ENCODE results near the gene STARD3. TPM values are rescaled to one million over a fixed set of nuclear protein-coding genes. Genes with fewer than 3 reads are reported as not detected.

Gene STARD3
- total and polyA plus RNA-seq, 2 donors from 2014 or later, result 32.1 to 47.6 TPM

GRCh38 chr17:39607851-39608130 lies 29.2 kb upstream of the STARD3 start, which contains the start of gene NEUROD2:
Gene NEUROD2, minus strand, starts transcription at chr17:39607920. Its CDS starts 1,321 bp downstream, at chr17:39606599.
- FAIRE-seq (no peak), DNase-seq (peak in 1 of 5 donors; percentile 26)
- no peak within 1 kb of the TSS for H3K27ac ChIP-seq (ENCODE audit: low read depth in 2 of 2, low read length in 2 of 2)
- H3K9ac ChIP-seq (ENCODE audit: low read length in 3 of 3), result no peak within 1 kb of the TSS
- no peaks in the 10 kb centered on the region for H3K9me3 ChIP-seq (ENCODE audit: control insufficient read depth in 2 of 3, insufficient read depth in 1 of 3, low read length in 3 of 3)
- intact Hi-C loops (cut with DNase I), result no loop called here
- peaks cover 0 to 11% (median 0%) of the 10 kb centered on the region in 3 donors for H3K4me1 ChIP-seq (ENCODE audit: control insufficient read depth in 2 of 3, insufficient read depth in 2 of 3, low read depth in 1 of 3, low read length in 3 of 3)
- TF ChIP-seq CTCF (IDR thresholded peaks at IDR 0.05; ENCODE audit: borderline replicate concordance, extremely low read depth, insufficient read depth), result no peak
- H3K4me3 ChIP-seq (ENCODE audit: low read length in 3 of 3), result no peak within 1 kb of the TSS
- no peaks in the 10 kb centered on the region for H3K36me3 ChIP-seq (ENCODE audit: control insufficient read depth in 2 of 3, insufficient read depth in 3 of 3, low read length in 3 of 3)
- peaks cover 42% of the 10 kb centered on the region for H3K27me3 ChIP-seq (ENCODE audit: control insufficient read depth, insufficient read depth, low read length)

- peak in 1 of 5 donors; percentile 43 for DNase-seq
Measured at GRCh38 chr17:39608142-39608981, 28.6 kb upstream of the STARD3 start.

GRCh38 chr17:39609416-39610025 lies 27.4 kb upstream of the STARD3 start:
- no peak overlapping the region for H3K27ac ChIP-seq (ENCODE audit: low read depth in 2 of 2, low read length in 2 of 2)
- no peaks in the 10 kb centered on the region for H3K36me3 ChIP-seq (ENCODE audit: control insufficient read depth in 2 of 3, insufficient read depth in 3 of 3, low read length in 3 of 3)
- H3K27me3 ChIP-seq (ENCODE audit: control insufficient read depth, insufficient read depth, low read length), result peaks cover 31% of the 10 kb centered on the region
- no peak overlapping the region for H3K9ac ChIP-seq (ENCODE audit: low read length in 3 of 3)
- DNase-seq (no peak), FAIRE-seq (no peak)
- intact Hi-C loops (cut with DNase I), result no loop called here
- H3K4me1 ChIP-seq (ENCODE audit: control insufficient read depth in 2 of 3, insufficient read depth in 2 of 3, low read depth in 1 of 3, low read length in 3 of 3), result peaks cover 0 to 11% (median 0%) of the 10 kb centered on the region in 3 donors
- no peaks in the 10 kb centered on the region for H3K9me3 ChIP-seq (ENCODE audit: control insufficient read depth in 2 of 3, insufficient read depth in 1 of 3, low read length in 3 of 3)
- H3K4me3 ChIP-seq (ENCODE audit: low read length in 3 of 3), result no peak overlapping the region
- no peak for TF ChIP-seq CTCF (IDR thresholded peaks at IDR 0.05; ENCODE audit: borderline replicate concordance, extremely low read depth, insufficient read depth)

More at GRCh38 chr17:39608142-39608981, 28.6 kb upstream of the STARD3 start:
- Histone ChIP-seq H3K9me3 (ENCODE audit: control insufficient read depth in 2 of 3, insufficient read depth in 1 of 3, low read length in 3 of 3) (no peaks in the 10 kb centered on the region), H3K27me3 (ENCODE audit: control insufficient read depth, insufficient read depth, low read length) (peaks cover 36% of the 10 kb centered on the region), H3K9ac (ENCODE audit: low read length in 3 of 3) (no peak overlapping the region), H3K4me3 (ENCODE audit: low read length in 3 of 3) (no peak overlapping the region), H3K4me1 (ENCODE audit: control insufficient read depth in 2 of 3, insufficient read depth in 2 of 3, low read depth in 1 of 3, low read length in 3 of 3) (peaks cover 0 to 11% (median 0%) of the 10 kb centered on the region in 3 donors), H3K36me3 (ENCODE audit: control insufficient read depth in 2 of 3, insufficient read depth in 3 of 3, low read length in 3 of 3) (no peaks in the 10 kb centered on the region), H3K27ac (ENCODE audit: low read depth in 2 of 2, low read length in 2 of 2) (no peak overlapping the region)
- intact Hi-C loops (cut with DNase I), result no loop called here
- TF ChIP-seq CTCF (IDR thresholded peaks at IDR 0.05; ENCODE audit: borderline replicate concordance, extremely low read depth, insufficient read depth), result no peak
- FAIRE-seq, result no peak

Measured in kidney (tissue), 14 donors.